Panc1 (cell line): ENCODE data around the gene FCMR. TPM values are rescaled to one million over a fixed set of nuclear protein-coding genes. Genes with fewer than 3 reads are reported as not detected.

Source experiments
- ATAC-seq: fragments of 200-7000 bp; cut with Tn5 transposase; 2 replicates; pipeline ENCODE4 v1.9.1; 2020; ENCODE audit warnings: mild to moderate bottlenecking, moderate library complexity
- BruUV-seq: library from RNA; stranded (reverse); fragments of 400-500 nt; replicated peaks from 2 replicates; lab custom pipeline; 2021; lab: Mats Ljungman, UMichigan
- CTCF ChIA-PET: fragments of 300-600 bp; sonication (Branson Sonifier 250); formaldehyde crosslinking; loops from one replicate; lab custom pipeline; 2022; ENCODE audit warnings: antibody characterized with exemption; lab: Charles Lee
- POLR2A ChIA-PET: fragments of 300-600 bp; sonication (Branson Sonifier 250); formaldehyde crosslinking; loops from one replicate; lab custom pipeline; 2022; ENCODE audit warnings: antibody characterized with exemption; lab: Charles Lee
- DNase-seq: peaks from one replicate; pipeline ENCODE4 v3.0.0-alpha.2; 2010; ENCODE audit warnings: low read depth, low spot score
- H3K27ac ChIP-seq: 2 replicates; pipeline ENCODE4 v1.5.1; 2011; ENCODE audit warnings: mild to moderate bottlenecking, low read length, inconsistent platforms
- H3K27me3 ChIP-seq: fragments of 200-500 bp; sonication (Bioruptor generic); 2 replicates; pipeline ENCODE4 v1.6.0; 2014; ENCODE audit warnings: low read length, inconsistent platforms; ENCODE audit not compliant: control insufficient read depth, insufficient read depth
- H3K36me3 ChIP-seq: fragments of 200-500 bp; sonication (Bioruptor generic); 2 replicates; pipeline ENCODE4 v1.5.1; 2014; ENCODE audit warnings: inconsistent platforms, mild to moderate bottlenecking, low read length, moderate library complexity; ENCODE audit not compliant: control insufficient read depth, insufficient read depth
- H3K4me1 ChIP-seq: 2 replicates; pipeline ENCODE4 v1.5.1; 2011; ENCODE audit warnings: inconsistent platforms, mild to moderate bottlenecking, low read length, moderate library complexity; ENCODE audit not compliant: control insufficient read depth, insufficient read depth
- H3K4me3 ChIP-seq, 2 experiments: 2 replicates each; pipeline ENCODE4 v1.5.1; 2011 to 2012; ENCODE audit warnings: low read depth in 2 of 2, low read length in 2 of 2, mild to moderate bottlenecking in 2 of 2, inconsistent platforms in 1 of 2, moderate library complexity in 1 of 2
- H3K9me3 ChIP-seq: fragments of 200-500 bp; sonication (Bioruptor generic); 2 replicates; pipeline ENCODE4 v1.5.1; 2014; ENCODE audit warnings: low read depth, mild to moderate bottlenecking, inconsistent platforms, low read length, moderate library complexity; ENCODE audit not compliant: control insufficient read depth, insufficient read depth
- CTCF ChIP-seq: fragments of 450-650 bp; IDR thresholded peaks from 2 replicates; pipeline ENCODE4 v1.5.1; 2017; ENCODE audit warnings: mild to moderate bottlenecking
- POLR2AphosphoS5 ChIP-seq: IDR thresholded peaks from 2 replicates; pipeline ENCODE4 v1.6.1; 2012; ENCODE audit warnings: mild to moderate bottlenecking, low read depth, low read length, moderate library complexity
- SIN3A ChIP-seq: IDR thresholded peaks from 2 replicates; pipeline ENCODE4 v1.6.1; 2012; ENCODE audit warnings: low read depth, mild to moderate bottlenecking, low read length, moderate library complexity, borderline replicate concordance; ENCODE audit not compliant: insufficient read depth
- TCF7L2 ChIP-seq: IDR thresholded peaks from 2 replicates; pipeline ENCODE4 v1.6.1; 2011; ENCODE audit warnings: mild to moderate bottlenecking, low read depth, low read length, inconsistent platforms
- in situ Hi-C: cut with HindIII; loops from 2 replicates; pipeline ENCODE4 v1.10.0; 2016; ENCODE audit warnings: low sequenced_read_pairs, low pct_unique_long_range_greater_than_20kb
- intact Hi-C: fragments of 100-400 bp; cut with micrococcal nuclease; formaldehyde crosslinking; loops from one replicate; pipeline ENCODE4 v1.10.0; 2022; ENCODE audit not compliant: unreplicated experiment
- total RNA-seq: library from RNA; stranded (reverse); gene quantifications from one replicate; pipeline ENCODE4 v1.2.1, GENCODE V29; 2021; ENCODE audit not compliant: unreplicated experiment
- TF ChIP-seq, protein P1 (sequence below), 2 experiments: IDR thresholded peaks; 2 replicates each; pipeline ENCODE4 v1.6.1; 2011 to 2012; ENCODE audit warnings: low read depth in 2 of 2, control low read depth in 1 of 2, low read length in 1 of 2, mild to moderate bottlenecking in 1 of 2, moderate library complexity in 1 of 2; ENCODE audit not compliant: insufficient read depth in 1 of 2

The FCMR gene
- total RNA-seq, 1 experiment from 2014 or later, result 0.41 TPM

- no peaks in the 10 kb centered on the region for H3K9me3 ChIP-seq
- no peaks in the 10 kb centered on the region for H3K36me3 ChIP-seq
- no peak for DNase-seq
- H3K4me3 ChIP-seq, result no peak overlapping the region
- POLR2A ChIA-PET, result no interaction called here
- TF ChIP-seq, protein P1, sequence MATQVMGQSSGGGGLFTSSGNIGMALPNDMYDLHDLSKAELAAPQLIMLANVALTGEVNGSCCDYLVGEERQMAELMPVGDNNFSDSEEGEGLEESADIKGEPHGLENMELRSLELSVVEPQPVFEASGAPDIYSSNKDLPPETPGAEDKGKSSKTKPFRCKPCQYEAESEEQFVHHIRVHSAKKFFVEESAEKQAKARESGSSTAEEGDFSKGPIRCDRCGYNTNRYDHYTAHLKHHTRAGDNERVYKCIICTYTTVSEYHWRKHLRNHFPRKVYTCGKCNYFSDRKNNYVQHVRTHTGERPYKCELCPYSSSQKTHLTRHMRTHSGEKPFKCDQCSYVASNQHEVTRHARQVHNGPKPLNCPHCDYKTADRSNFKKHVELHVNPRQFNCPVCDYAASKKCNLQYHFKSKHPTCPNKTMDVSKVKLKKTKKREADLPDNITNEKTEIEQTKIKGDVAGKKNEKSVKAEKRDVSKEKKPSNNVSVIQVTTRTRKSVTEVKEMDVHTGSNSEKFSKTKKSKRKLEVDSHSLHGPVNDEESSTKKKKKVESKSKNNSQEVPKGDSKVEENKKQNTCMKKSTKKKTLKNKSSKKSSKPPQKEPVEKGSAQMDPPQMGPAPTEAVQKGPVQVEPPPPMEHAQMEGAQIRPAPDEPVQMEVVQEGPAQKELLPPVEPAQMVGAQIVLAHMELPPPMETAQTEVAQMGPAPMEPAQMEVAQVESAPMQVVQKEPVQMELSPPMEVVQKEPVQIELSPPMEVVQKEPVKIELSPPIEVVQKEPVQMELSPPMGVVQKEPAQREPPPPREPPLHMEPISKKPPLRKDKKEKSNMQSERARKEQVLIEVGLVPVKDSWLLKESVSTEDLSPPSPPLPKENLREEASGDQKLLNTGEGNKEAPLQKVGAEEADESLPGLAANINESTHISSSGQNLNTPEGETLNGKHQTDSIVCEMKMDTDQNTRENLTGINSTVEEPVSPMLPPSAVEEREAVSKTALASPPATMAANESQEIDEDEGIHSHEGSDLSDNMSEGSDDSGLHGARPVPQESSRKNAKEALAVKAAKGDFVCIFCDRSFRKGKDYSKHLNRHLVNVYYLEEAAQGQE (IDR thresholded peaks at IDR 0.05; ENCODE audit: insufficient read depth in 1 of 2, low read depth in 2 of 2, low read length in 1 of 2), result no peak
- TF ChIP-seq POLR2AphosphoS5 (no peak), TCF7L2 (no peak), CTCF (no peak), SIN3A (no peak)
- CTCF ChIA-PET, result no interaction called here
- intact Hi-C loops, result no loop called here
- no peak overlapping the region for H3K27ac ChIP-seq
- no peaks in the 10 kb centered on the region for H3K4me1 ChIP-seq
- peaks cover 18% of the 10 kb centered on the region for H3K27me3 ChIP-seq
- in situ Hi-C loops, result no loop called here
- no TSS peak for BruUV-seq
- ATAC-seq, result no peak
These were observed 54.5 kb downstream of the FCMR start for GRCh38 chr1:206867239-206867638.

DNA sequence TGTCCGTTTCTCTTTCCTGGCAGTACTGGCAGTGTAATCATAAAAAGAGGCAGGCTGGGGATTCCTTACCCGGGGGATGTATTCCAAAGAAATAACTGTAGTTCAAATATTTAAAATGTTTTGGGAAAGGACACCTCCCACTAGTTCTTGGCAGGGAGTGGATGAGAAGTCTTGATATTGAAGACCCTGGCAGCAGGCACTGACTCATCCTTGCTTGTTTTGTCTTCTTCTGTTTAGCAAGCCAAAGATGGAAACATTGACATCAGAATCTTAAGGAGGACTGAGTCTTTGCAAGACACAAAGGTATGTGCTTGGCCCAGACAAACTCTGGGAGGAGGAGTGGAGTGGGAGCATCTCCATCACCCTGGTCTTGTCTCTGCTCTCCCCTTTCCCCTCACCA is 55.7 kb downstream of the FCMR start:
- ChIA-PET CTCF (no interaction called here), POLR2A (no interaction called here)
- peaks cover 19% of the 10 kb centered on the region for H3K27me3 ChIP-seq
- ATAC-seq (no peak), DNase-seq (no peak)
- in situ Hi-C loops, result no loop called here
- H3K27ac ChIP-seq, result no peak overlapping the region
- BruUV-seq, result no TSS peak
- no peak overlapping the region for H3K4me3 ChIP-seq
- H3K4me1 ChIP-seq, result no peaks in the 10 kb centered on the region
- no peaks in the 10 kb centered on the region for H3K9me3 ChIP-seq
- TF ChIP-seq TCF7L2, result no peak
- no peak for TF ChIP-seq CTCF
- TF ChIP-seq SIN3A, result no peak
- TF ChIP-seq, protein P1 (IDR thresholded peaks at IDR 0.05; ENCODE audit: insufficient read depth in 1 of 2, low read depth in 2 of 2, low read length in 1 of 2), result no peak
- TF ChIP-seq POLR2AphosphoS5, result no peak
- no peaks in the 10 kb centered on the region for H3K36me3 ChIP-seq
- intact Hi-C loops, result no loop called here
